Lower lobe of right lung (tissue), 2 donors: ENCODE data around the gene METAP1D. TPM values are rescaled to one million over a fixed set of nuclear protein-coding genes. Genes with fewer than 3 reads are reported as not detected.

ENCODE experiments used
- ATAC-seq, 2 donors: fragments of 200-7000 bp; cut with Tn5 transposase; one replicate each; pipeline ENCODE4 v1.9.1; 2020 to 2022; ENCODE audit warnings: mild to moderate bottlenecking in 2 of 2, moderate library complexity in 2 of 2
- DNase-seq: peaks from one replicate; pipeline ENCODE4 v3.0.0-alpha.2; 2020
- H3K27ac ChIP-seq: fragments of 200-600 bp; one replicate; pipeline ENCODE4 v1.8.0; 2022
- H3K27me3 ChIP-seq: fragments of 200-600 bp; one replicate; pipeline ENCODE4 v1.8.0; 2022; ENCODE audit warnings: low read depth
- H3K36me3 ChIP-seq: fragments of 200-600 bp; one replicate; pipeline ENCODE4 v1.8.0; 2022; ENCODE audit warnings: mild to moderate bottlenecking
- H3K4me1 ChIP-seq: fragments of 200-600 bp; one replicate; pipeline ENCODE4 v1.8.0; 2022
- H3K4me3 ChIP-seq: fragments of 200-600 bp; one replicate; pipeline ENCODE4 v1.8.0; 2022; ENCODE audit warnings: mild to moderate bottlenecking
- H3K9me3 ChIP-seq: fragments of 200-600 bp; one replicate; pipeline ENCODE4 v1.8.0; 2022
- intact Hi-C: fragments of 100-400 bp; cut with DNase I; formaldehyde crosslinking; loops from one replicate; pipeline ENCODE4 v1.11.0; 2022
- total RNA-seq: library from RNA; stranded (reverse); fragmentation: NEBNext Ultra II Directional; extraction: Animal tissue kit (Norgen Biotek cat#: 25700); gene quantifications from one replicate; pipeline ENCODE4 v1.2.1, GENCODE V29; 2021
- TF ChIP-seq, protein P1 (sequence below): fragments of 200-600 bp; IDR thresholded peaks from one replicate; pipeline ENCODE4 v1.8.0; 2022; ENCODE audit warnings: antibody characterized with exemption, mild to moderate bottlenecking
- donor health status: DM: no; HTN: yes; CAD: no; lungs with severe emphysema.

METAP1D gene
- total RNA-seq, 1 donor from 2014 or later: 3.8 TPM

DNA sequence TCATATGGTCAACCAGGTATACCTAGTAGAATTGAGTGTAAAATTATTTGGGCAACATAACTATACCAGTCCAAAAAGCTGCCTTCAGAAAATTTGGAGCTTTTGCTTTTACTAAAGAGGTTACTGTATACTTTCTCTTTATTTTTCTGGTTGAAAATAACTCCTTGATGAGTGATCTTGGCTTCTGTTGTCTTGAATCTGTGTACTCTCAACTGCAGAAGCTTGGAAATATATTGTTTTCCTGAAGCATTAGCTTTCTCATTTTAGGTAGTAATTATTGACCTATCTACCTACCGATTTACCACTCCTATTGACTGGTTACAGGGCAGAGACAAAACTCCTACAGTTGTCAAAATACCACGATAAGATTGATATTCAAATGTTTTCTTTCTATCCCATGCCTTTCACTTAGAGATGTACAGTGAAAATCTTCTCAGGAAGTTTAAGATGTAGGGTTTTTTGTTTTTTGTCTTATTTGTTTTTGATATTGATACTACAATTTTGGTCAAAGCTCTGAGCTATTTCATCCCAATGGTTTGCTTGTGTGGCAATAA is 49.9 kb downstream of the METAP1D start:
- no peak for ATAC-seq
- H3K4me3 ChIP-seq: no peak overlapping the region

DNA sequence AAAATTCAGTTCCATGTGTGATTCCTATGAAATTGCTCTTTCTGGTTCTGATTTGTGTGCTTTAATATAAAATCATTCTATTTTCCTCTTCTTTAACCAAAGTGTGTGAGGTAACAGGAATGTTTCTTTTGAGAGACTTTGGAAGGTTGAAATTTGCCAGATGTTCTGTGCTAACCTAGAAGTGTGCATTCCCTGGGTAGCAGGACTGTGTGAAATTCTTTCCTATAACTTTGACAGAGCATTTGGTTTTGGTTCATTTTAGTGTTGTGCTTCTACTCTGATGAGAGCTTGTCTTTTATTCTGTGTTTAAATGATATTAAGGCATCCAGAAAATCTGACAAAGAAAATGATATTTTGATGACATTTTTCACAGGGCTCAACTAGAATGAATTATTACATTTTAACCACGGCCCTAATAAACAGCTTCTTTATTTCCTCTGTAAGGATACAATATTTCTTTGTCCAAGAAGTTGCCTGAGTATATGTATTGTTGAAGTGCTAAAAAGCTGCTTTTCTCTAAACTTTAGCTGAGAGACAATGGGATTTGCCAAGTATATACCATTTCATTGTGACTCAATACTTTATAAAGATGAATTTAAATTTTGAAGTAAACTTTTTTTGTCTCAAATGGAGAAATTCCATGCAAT is 50.8 kb downstream of the METAP1D start:
- no peak for DNase-seq
- intact Hi-C loops: no loop called here
- TF ChIP-seq, protein P1, sequence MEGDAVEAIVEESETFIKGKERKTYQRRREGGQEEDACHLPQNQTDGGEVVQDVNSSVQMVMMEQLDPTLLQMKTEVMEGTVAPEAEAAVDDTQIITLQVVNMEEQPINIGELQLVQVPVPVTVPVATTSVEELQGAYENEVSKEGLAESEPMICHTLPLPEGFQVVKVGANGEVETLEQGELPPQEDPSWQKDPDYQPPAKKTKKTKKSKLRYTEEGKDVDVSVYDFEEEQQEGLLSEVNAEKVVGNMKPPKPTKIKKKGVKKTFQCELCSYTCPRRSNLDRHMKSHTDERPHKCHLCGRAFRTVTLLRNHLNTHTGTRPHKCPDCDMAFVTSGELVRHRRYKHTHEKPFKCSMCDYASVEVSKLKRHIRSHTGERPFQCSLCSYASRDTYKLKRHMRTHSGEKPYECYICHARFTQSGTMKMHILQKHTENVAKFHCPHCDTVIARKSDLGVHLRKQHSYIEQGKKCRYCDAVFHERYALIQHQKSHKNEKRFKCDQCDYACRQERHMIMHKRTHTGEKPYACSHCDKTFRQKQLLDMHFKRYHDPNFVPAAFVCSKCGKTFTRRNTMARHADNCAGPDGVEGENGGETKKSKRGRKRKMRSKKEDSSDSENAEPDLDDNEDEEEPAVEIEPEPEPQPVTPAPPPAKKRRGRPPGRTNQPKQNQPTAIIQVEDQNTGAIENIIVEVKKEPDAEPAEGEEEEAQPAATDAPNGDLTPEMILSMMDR: no peak
- no peak overlapping the region for H3K4me3 ChIP-seq
- H3K4me1 ChIP-seq: no peaks in the 10 kb centered on the region
- H3K27ac ChIP-seq: no peak overlapping the region
- no peak for ATAC-seq
- H3K27me3 ChIP-seq: no peaks in the 10 kb centered on the region
- H3K9me3 ChIP-seq: no peaks in the 10 kb centered on the region
- no peaks in the 10 kb centered on the region for H3K36me3 ChIP-seq

More for the DNA sequence above, 49.9 kb downstream of the METAP1D start:
- TF ChIP-seq, protein P1: no peak
- no peak overlapping the region for H3K27ac ChIP-seq
- no peaks in the 10 kb centered on the region for H3K27me3 ChIP-seq
- no peaks in the 10 kb centered on the region for H3K36me3 ChIP-seq
- no peak for DNase-seq
- no peaks in the 10 kb centered on the region for H3K4me1 ChIP-seq
- intact Hi-C loops: no loop called here
- no peaks in the 10 kb centered on the region for H3K9me3 ChIP-seq

DNA sequence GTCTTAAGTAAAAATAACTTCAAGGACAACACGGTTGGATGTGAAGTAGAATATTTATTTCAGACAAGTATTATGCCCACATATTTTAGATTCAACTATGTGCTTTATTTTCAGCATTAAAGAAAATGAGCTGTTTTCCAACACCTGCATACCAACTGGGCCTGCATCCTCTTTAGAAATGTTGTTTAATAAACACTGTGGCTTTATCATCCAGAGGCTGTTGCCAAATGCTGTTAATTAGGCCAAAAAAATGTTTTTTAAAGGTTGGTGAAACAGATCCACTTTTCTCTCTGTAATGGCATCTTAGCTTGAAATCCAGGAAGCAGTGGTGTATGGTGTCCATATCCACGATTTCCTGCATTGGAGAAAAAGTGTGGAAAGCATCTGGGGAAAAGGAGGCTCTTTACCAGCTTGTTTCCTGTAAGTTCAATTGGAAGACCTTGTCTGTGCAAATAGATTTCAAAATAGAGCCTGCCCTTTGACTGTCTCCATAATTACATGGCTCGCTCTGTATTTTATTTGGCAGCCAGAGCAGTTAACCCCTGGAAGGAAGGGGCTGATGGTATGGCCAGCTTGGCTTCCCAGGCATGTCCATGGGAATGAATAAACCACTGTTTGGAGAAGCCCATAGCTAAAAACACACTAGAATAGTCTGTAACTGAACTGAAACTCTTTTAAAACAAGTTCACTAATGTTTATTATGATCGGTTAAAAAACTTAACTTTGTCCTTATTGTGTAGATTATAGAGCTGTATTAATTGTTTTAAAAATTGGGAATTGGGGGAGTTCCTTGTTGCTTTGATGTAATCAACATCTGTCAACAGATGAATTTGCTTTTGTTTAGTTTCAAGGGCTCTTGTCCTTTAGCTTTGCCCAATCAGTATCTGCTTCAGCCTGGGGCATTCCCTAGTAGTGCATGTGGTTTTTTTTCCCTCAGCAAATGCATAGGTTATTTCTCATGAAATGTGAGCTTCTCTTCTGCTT is 52.5 kb downstream of the METAP1D start:
- Histone ChIP-seq H3K27me3 (no peaks in the 10 kb centered on the region), H3K4me3 (no peak overlapping the region), H3K9me3 (no peaks in the 10 kb centered on the region), H3K4me1 (no peaks in the 10 kb centered on the region), H3K27ac (no peak overlapping the region), H3K36me3 (no peaks in the 10 kb centered on the region)
- ATAC-seq (no peak), DNase-seq (no peak)
- TF ChIP-seq, protein P1: no peak
- intact Hi-C loops: no loop called here

DNA sequence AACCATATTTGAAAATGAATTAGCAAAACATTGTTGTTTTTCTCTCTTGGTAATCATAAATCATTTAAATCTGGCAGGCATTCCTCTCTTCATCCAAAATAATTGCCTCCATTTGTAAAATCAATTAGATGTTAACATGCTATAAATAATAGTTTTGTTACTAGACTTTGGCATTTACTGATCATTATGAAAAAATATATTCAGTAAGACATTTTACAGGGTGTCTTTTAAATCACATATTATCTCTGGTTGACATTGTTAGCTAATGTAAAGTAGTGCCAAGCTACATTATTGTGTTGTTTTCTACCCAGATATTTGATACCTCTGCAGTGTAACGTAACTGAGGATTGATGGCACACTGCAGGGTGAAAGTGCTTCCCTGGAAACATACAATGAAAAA is 53.7 kb downstream of the METAP1D start:
- DNase-seq (no peak), ATAC-seq (no peak)
- TF ChIP-seq, protein P1: no peak
- no peaks in the 10 kb centered on the region for H3K36me3 ChIP-seq
- no peaks in the 10 kb centered on the region for H3K4me1 ChIP-seq
- H3K9me3 ChIP-seq: no peaks in the 10 kb centered on the region
- H3K27ac ChIP-seq: no peak overlapping the region
- H3K4me3 ChIP-seq: no peak overlapping the region
- no peaks in the 10 kb centered on the region for H3K27me3 ChIP-seq
- intact Hi-C loops: no loop called here

DNA sequence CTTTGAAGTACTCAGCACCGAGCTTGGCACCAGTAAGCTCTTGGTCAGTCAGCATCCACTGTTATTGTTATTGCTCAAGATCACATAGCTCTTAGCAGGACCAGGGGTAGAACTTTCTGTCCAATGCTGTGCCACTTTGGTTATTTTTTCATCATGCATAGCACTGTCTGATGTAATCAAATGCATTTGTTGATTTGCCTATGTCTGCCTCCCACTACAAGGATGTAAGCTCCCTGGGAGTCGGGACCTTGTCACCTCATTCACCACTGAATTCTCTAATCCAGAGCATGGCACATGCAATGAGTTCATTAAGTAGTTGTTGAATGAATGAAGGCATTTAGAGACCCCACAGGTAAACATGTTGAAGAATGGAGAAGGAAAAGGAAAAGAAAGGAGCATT is 56.5 kb downstream of the METAP1D start:
- no peaks in the 10 kb centered on the region for H3K9me3 ChIP-seq
- intact Hi-C loops: no loop called here
- TF ChIP-seq, protein P1: no peak
- no peaks in the 10 kb centered on the region for H3K36me3 ChIP-seq
- no peak overlapping the region for H3K27ac ChIP-seq
- no peaks in the 10 kb centered on the region for H3K27me3 ChIP-seq
- no peaks in the 10 kb centered on the region for H3K4me1 ChIP-seq
- DNase-seq: no peak
- no peak overlapping the region for H3K4me3 ChIP-seq
- ATAC-seq: no peak
